Fibroblast of the aortic adventitia (primary cell): ENCODE data around the gene HHIP. TPM values are rescaled to one million over a fixed set of nuclear protein-coding genes. Genes with fewer than 3 reads are reported as not detected.

ENCODE experiments used
- DNase-seq: peaks from one replicate; pipeline ENCODE4 v3.0.0-alpha.2; 2010; ENCODE audit warnings: low read depth
- H3K4me3 ChIP-seq: 2 replicates; pipeline ENCODE4 v1.5.1; 2011; ENCODE audit warnings: low read depth, mild to moderate bottlenecking, control low read depth, low read length, moderate library complexity
- total RNA-seq: library from RNA; depleted of rRNA; stranded (reverse); fragments of >200 nt; gene quantifications from 2 replicates; pipeline ENCODE4 v1.2.3, GENCODE V29; 2012; ENCODE audit warnings: low replicate concordance
- TF ChIP-seq, protein P1 (sequence below): IDR thresholded peaks from 2 replicates; pipeline ENCODE4 v1.5.1; 2011; ENCODE audit warnings: mild to moderate bottlenecking, low read length, control low read depth, inconsistent platforms; ENCODE audit not compliant: insufficient read depth

The HHIP gene
- total RNA-seq, 1 donor: 16.0 TPM

DNA sequence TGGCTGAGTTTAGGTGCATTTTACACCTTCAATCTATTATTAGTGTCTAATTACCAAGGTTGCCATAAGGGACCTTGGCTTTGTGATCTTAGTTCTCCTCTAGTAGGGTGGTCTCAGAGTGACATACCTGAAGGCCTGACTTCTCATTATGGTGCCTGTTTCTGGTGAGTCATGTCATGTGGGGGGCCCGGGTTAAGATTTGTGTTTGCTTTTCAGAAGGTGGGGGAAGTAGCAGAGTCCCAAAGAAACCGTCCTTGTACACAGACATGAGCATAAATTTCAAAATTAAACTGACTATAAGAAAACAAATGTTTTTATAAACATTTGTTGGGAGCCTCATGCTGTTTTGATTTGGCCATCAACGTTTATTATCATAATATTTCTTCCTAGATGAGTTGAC, 74.5 kb downstream of the HHIP start:
- DNase-seq: no peak
- no peak overlapping the region for H3K4me3 ChIP-seq
- TF ChIP-seq, protein P1, sequence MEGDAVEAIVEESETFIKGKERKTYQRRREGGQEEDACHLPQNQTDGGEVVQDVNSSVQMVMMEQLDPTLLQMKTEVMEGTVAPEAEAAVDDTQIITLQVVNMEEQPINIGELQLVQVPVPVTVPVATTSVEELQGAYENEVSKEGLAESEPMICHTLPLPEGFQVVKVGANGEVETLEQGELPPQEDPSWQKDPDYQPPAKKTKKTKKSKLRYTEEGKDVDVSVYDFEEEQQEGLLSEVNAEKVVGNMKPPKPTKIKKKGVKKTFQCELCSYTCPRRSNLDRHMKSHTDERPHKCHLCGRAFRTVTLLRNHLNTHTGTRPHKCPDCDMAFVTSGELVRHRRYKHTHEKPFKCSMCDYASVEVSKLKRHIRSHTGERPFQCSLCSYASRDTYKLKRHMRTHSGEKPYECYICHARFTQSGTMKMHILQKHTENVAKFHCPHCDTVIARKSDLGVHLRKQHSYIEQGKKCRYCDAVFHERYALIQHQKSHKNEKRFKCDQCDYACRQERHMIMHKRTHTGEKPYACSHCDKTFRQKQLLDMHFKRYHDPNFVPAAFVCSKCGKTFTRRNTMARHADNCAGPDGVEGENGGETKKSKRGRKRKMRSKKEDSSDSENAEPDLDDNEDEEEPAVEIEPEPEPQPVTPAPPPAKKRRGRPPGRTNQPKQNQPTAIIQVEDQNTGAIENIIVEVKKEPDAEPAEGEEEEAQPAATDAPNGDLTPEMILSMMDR: no peak

DNA sequence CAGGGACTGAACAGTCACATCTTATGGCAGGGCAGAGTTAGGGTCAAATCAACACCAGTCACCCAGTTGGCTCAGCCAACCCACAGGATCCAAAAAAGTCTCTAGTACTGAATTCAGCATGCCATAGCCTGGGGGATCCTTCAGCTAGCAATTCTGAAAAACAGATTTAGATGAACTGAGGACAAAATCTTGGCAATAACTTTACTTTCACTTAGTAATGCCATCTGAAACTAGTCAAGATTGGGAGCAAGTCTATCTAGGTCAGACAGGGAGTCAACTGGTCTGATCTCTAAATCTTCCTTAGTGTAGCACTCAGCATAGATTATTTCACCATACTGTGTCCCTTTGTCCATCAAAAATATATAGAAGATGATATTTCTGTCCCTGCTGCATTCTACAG, 76.0 kb downstream of the HHIP start:
- no peak overlapping the region for H3K4me3 ChIP-seq
- TF ChIP-seq, protein P1: no peak
- no peak for DNase-seq

- no peak overlapping the region for H3K4me3 ChIP-seq
- DNase-seq: no peak
- TF ChIP-seq, protein P1: no peak
These were observed 77.5 kb downstream of the HHIP start for GRCh38 chr4:144723471-144723870.

- no peak overlapping the region for H3K4me3 ChIP-seq
- no peak for DNase-seq
- TF ChIP-seq, protein P1: no peak
These were observed 83.2 kb downstream of the HHIP start for GRCh38 chr4:144729175-144729574.

DNA sequence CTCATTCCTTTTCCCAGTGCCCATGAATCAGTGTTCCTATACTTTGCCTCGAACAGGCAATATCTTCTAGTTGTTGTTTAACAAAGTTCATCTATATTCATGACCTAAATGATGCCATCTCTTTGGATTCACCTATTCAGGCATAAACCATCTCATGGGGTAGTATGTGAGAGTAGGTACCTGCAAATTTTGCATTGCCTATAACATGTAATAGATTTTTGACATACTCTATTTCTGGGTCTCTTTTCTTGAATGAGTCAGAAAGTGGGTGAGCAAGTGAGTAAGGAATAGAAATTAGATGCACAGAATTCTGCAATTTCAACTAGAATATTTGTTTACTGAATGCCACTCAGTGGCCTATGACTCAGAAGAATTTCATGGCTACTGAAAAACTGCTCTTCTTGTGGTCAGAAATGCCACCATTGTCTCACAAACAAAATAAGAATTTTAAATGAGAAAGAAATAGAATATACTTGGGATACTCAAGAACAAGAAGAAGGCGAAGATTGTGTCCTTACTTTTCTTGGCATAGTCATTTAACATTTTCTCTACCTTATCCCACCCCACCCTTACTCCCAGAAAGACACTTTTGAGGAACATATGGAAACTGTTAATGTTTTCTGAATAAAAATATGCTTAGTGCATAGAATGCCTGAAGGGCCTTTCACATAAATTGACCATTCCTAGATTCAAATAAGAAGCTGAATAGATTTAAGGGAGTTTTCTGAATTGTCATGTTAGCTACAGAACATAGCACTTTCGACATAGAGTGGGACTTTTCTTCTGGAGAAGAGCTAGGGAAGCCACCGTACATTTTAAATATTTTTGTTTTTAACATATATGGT, 86.8 kb downstream of the HHIP start:
- TF ChIP-seq, protein P1: no peak
- no peak for DNase-seq

DNA sequence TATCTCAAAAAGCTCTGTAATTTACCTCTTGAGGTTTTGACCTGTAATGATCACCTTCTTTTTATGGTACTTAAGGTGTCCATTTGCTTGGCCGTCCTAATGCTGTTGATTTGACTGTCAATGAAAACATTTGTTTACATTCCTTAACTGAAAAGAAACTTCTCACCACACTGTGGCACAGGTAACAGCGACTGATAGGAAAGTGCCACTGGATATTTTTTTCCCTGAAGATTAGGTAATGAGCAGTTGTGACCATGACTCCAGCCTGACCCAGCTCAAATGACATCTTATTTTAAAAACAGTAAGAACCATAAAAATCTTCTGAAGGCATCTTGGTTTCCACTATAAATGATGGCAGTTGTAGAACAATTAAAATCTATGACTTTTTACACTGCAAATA, 87.6 kb downstream of the HHIP start:
- no peak overlapping the region for H3K4me3 ChIP-seq
- no peak for DNase-seq
- TF ChIP-seq, protein P1: no peak

More for the DNA sequence above, 86.8 kb downstream of the HHIP start:
- no peak overlapping the region for H3K4me3 ChIP-seq
